Hippocampal formation (tissue), 2 donors: Measurements from ENCODE around the gene NFATC2.

Experiments used
- DNase-seq, 2 donors: peaks; one replicate each; lab custom pipeline; 2025; lab: John Stamatoyannopoulos, UW

The NFATC2 gene

GRCh38 chr20:51542571-51543421 is at the start of gene NFATC2:
NFATC2 (minus strand) TSS chr20:51542719; CDS start chr20:51542499, 220 bp downstream.
- DNase-seq = peak in 1 of 2 donors; percentile 19

GRCh38 chr20:51591871-51592270 is 49.4 kb upstream of the NFATC2 start:
- DNase-seq = no peak

GRCh38 chr20:51588762-51589161 is 46.2 kb upstream of the NFATC2 start:
- no peak for DNase-seq

GRCh38 chr20:51587145-51587544 is 44.6 kb upstream of the NFATC2 start:
- no peak for DNase-seq

- no peak for DNase-seq
Measured at GRCh38 chr20:51586005-51586440, 43.5 kb upstream of the NFATC2 start.

GRCh38 chr20:51585148-51585547 is 42.6 kb upstream of the NFATC2 start:
- no peak for DNase-seq

- DNase-seq = no peak
Measured at GRCh38 chr20:51584737-51585136, 42.2 kb upstream of the NFATC2 start.

- DNase-seq = no peak
Measured at GRCh38 chr20:51584116-51584515, 41.6 kb upstream of the NFATC2 start.

GRCh38 chr20:51583499-51583898 is 41.0 kb upstream of the NFATC2 start:
- no peak for DNase-seq

- DNase-seq = no peak
Measured at GRCh38 chr20:51583073-51583472, 40.6 kb upstream of the NFATC2 start.

GRCh38 chr20:51581571-51581970 is 39.1 kb upstream of the NFATC2 start:
- DNase-seq = no peak

- no peak for DNase-seq
Measured at GRCh38 chr20:51579137-51579536, 36.6 kb upstream of the NFATC2 start.

GRCh38 chr20:51578145-51578459 is 35.6 kb upstream of the NFATC2 start:
- DNase-seq = no peak

- DNase-seq = no peak
Measured at GRCh38 chr20:51577432-51578144, 35.1 kb upstream of the NFATC2 start.

GRCh38 chr20:51575486-51575885 is 33.0 kb upstream of the NFATC2 start:
- DNase-seq = no peak

- DNase-seq = no peak
Measured at GRCh38 chr20:51574248-51575033, 31.9 kb upstream of the NFATC2 start.

- no peak for DNase-seq
Measured at GRCh38 chr20:51573576-51574243, 31.2 kb upstream of the NFATC2 start.

GRCh38 chr20:51571460-51571794 is 28.9 kb upstream of the NFATC2 start:
- no peak for DNase-seq

- DNase-seq = no peak
Measured at GRCh38 chr20:51570739-51571459, 28.4 kb upstream of the NFATC2 start.

GRCh38 chr20:51569815-51570738 is 27.6 kb upstream of the NFATC2 start:
- DNase-seq = no peak
